HAP-1 (cell line): ENCODE measurements around the gene CAPN2.

Experiments
- DNase-seq, 2 experiments: peaks; one replicate each; pipeline ENCODE4 v3.0.0-alpha.2; 2016 to 2020; ENCODE audit warnings: low spot score in 2 of 2
- H3K27me3 ChIP-seq: fragments of 250-450 bp; sonication (Bioruptor Pico); 2 replicates; pipeline ENCODE4 v1.5.1; 2020; ENCODE audit warnings: low read depth, mild to moderate bottlenecking, moderate library complexity
- H3K36me3 ChIP-seq: fragments of 250-450 bp; sonication (Bioruptor Pico); replicated peaks from 2 replicates; pipeline ENCODE4 v1.5.1; 2020; ENCODE audit warnings: mild to moderate bottlenecking
- H3K4me1 ChIP-seq: fragments of 250-450 bp; sonication (Bioruptor Pico); 2 replicates; pipeline ENCODE4 v1.5.1; 2020; ENCODE audit warnings: mild to moderate bottlenecking
- H3K4me3 ChIP-seq: fragments of 250-450 bp; sonication (Bioruptor Pico); 2 replicates; pipeline ENCODE4 v1.5.1; 2020; ENCODE audit warnings: mild to moderate bottlenecking, moderate library complexity
- H3K9me3 ChIP-seq: fragments of 250-450 bp; sonication (Bioruptor Pico); 2 replicates; pipeline ENCODE4 v1.5.1; 2020; ENCODE audit warnings: mild to moderate bottlenecking, moderate library complexity
- in situ Hi-C: fragments of 300-500 bp; cut with MboI; formaldehyde crosslinking; loops from 3 replicates; pipeline ENCODE4 v1.14.3; 2020; ENCODE audit warnings: low sequenced_read_pairs, inconsistent platforms, mixed read lengths

The CAPN2 gene

DNA sequence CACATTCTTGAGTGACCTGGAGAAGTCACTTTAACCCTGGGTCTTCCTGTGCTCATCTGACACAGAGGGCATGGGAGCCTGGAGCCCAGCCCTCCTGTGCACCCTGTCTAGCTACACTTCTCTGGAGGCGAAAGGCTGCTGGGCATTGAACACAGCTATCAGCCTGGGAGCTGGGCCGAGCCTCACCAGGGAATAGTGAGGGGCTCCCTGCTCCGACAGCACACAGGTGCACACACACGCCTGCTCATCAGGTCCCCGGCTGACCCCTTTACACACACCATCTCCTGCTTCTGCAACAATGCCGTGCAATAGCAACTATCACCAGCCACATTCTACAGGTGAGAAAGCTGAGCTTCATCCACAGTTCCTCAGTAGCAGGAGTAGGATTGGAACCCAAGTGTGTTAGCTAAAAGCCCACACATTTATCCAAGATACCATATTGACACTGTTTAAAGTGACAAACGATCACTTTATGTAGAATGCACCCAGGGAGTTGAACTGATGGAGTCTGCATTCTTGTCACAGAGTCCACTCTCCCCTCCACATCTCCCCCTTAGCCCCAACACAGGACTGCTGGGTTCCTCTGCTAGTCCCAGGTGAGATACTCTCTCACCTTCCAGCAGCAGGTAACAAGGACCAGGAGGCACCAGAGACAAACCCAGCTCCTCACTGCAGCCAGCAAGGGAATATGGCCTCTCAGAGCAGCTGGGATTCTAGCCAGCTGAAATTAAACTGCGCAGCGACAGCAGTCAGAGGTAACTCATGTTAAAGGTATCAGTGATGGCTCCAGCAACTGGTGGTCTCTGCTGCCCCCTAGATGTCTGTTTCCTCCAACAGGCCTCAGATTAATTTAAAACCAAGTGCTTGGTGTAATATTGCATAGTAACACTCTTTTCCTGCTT, 28.5 kb upstream of the CAPN2 start:
- Histone ChIP-seq H3K36me3 (no peaks in the 10 kb centered on the region), H3K4me1 (no peaks in the 10 kb centered on the region), H3K27me3 (no peaks in the 10 kb centered on the region; the same call in 1 of the 2 replicates), H3K9me3 (no peaks in the 10 kb centered on the region), H3K4me3 (no peak overlapping the region)
- in situ Hi-C loops, result loop anchor here (10.0 kb wide), 1 partner anchor 549 kb away; no protein-coding TSS in a partner anchor
- DNase-seq, result peak; percentile 51 to 85

DNA sequence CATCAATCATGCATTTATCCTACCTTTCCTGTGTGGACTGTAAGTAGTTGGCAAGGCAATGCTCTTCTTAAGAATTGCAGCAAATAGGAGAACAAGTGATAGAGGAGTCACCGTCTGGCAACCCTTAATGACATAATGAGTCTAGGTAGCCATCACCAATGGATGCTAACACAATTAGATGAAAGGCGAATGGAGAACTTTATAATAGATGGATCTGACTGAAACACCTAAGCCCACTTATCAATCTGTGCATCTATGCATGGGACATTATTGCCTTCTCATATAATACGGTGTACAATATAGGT, 27.9 kb upstream of the CAPN2 start:
- H3K27me3 ChIP-seq, result no peaks in the 10 kb centered on the region; the same call in 1 of the 2 replicates
- no peaks in the 10 kb centered on the region for H3K9me3 ChIP-seq
- no peak for DNase-seq
- H3K4me1 ChIP-seq, result no peaks in the 10 kb centered on the region
- no peaks in the 10 kb centered on the region for H3K36me3 ChIP-seq
- in situ Hi-C loops, result loop anchor here (10.0 kb wide), 1 partner anchor 550 kb away; no protein-coding TSS in a partner anchor
- H3K4me3 ChIP-seq, result no peak overlapping the region

DNA sequence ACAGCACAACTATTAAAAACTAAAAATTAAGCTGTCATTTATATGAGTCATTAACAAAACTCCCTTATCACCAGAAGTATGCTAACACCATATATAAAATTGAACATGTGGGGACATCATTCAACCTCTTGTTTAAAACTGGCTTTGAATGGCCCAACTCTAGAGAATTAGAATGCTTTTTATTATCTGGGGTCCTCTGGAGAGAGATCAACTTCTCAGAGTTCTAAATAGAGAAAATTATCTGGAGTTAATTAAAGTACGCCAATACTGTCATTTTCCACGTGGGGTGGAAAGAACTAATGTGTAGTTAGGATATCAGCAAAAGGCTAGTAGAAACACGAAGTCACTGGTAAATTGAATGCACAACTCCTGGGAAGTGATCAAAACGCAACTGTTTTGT, 21.2 kb upstream of the CAPN2 start:
- DNase-seq, result no peak
- H3K36me3 ChIP-seq, result no peaks in the 10 kb centered on the region
- in situ Hi-C loops, result no loop called here
- H3K4me1 ChIP-seq, result peaks cover 7% of the 10 kb centered on the region
- H3K4me3 ChIP-seq, result no peak overlapping the region
- no peaks in the 10 kb centered on the region for H3K9me3 ChIP-seq
- H3K27me3 ChIP-seq, result no peaks in the 10 kb centered on the region; the same call in 1 of the 2 replicates

DNA sequence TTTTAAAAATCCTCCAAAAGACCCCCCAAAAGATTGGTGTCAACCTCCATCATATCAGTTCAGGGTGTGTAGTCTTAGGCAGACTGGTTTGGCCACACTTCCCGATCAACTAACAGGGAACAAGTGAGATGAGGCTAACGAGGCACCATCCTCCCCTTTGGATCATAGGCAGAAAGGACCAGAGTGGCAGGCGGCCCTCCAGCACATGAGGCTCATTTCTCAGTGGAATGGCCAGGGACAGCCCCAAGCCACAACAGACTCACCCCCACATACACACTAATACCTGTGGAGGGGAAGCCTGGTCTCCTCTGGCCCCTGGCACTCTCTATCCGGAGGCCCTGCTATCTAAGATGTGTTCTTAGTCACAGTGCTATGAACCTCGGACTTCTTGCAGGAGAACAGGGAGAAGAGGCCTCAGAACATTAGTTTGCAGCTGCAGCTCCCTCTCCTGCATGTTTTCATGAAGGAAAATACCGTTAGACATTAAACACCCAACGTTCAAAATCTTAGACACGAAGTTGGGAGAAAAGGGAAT, 17.3 kb upstream of the CAPN2 start:
- no peaks in the 10 kb centered on the region for H3K27me3 ChIP-seq
- no peaks in the 10 kb centered on the region for H3K9me3 ChIP-seq
- no peak for DNase-seq
- no peak overlapping the region for H3K4me3 ChIP-seq
- no peaks in the 10 kb centered on the region for H3K36me3 ChIP-seq
- H3K4me1 ChIP-seq, result peaks cover 10% of the 10 kb centered on the region
- in situ Hi-C loops, result no loop called here

DNA sequence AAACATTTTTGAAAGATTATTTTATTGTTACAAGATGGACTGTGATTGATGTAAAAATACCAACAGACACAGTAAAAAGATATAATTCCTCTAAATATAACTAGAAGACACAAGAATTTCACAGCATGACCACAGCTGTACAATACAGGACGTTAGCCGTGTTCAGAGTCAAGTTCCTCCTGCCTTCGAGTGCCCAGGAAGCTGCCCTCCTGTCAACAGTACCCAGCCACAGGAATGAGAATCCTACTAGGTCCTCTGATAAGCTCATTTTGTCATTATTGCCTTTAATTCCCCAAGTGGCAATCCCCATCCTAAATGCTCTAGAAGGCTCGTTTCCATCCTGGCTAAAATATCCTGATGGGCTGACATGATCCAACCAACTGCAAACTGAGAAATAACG, 16.4 kb upstream of the CAPN2 start:
- H3K4me3 ChIP-seq, result no peak overlapping the region
- in situ Hi-C loops, result no loop called here
- H3K27me3 ChIP-seq, result no peaks in the 10 kb centered on the region
- peaks cover 8% of the 10 kb centered on the region for H3K4me1 ChIP-seq
- DNase-seq, result no peak
- H3K36me3 ChIP-seq, result no peaks in the 10 kb centered on the region
- no peaks in the 10 kb centered on the region for H3K9me3 ChIP-seq

DNA sequence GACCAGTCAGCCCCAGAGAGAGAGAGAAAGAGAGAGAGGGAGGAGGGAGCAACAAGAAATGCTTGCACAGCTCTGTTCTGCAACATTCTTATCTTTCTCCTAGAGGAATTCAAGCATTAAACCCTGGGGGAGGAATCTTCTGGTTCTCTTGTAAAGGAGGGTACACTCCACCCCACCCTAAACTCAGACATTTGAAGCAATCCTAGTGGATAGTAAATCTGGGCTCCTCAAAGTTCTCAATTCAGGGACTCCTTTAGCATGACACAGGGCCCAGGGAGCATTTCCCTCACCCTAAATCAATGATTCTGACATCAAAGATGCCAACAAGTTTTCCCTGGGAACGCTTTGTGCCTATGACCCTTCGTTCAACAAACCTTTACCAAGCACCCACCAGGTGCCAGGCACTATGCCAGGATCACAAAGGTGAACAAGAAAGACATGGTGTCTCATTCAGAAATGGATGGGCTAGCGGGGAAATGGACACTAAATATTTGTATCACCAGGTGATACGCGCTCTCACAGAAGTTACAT, 11.9 kb upstream of the CAPN2 start:
- no peak for DNase-seq
- in situ Hi-C loops, result no loop called here
- no peak overlapping the region for H3K4me3 ChIP-seq
- H3K27me3 ChIP-seq, result no peaks in the 10 kb centered on the region
- H3K36me3 ChIP-seq, result no peaks in the 10 kb centered on the region
- no peaks in the 10 kb centered on the region for H3K9me3 ChIP-seq
- peaks cover 3% of the 10 kb centered on the region for H3K4me1 ChIP-seq

DNA sequence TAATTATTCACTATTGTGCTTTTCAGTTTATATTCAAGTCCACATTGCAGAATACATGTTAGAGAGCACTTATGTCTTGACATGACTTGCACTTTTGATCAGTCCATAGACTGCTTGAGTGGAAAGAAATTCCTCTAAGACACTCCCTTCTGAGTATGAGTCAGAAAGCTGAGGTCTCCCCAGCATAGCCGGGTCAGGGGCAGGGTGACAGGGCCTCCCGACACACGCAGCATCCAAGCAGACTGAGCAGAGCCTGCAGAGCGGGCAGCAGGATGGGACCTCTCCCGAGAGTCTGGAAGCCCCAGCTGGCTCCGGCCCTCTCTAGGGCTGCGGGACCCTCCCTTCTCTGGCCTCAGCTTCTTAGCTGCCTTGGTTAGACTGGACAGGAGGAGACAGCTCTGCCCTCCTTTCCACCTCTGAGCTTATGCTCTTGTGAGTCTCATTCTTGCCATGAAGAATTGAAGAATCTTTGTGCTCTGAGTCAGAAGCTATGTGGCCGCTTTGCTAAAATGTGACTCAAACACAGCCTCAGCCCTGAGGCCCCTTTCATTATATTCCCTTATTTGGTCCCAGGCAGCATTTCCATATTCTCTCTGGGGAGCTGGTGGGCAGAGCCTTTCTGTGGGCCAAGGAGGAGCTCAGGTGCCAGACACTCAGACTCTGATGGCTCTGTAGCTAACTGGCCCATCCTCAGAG, 11.2 kb upstream of the CAPN2 start:
- no peaks in the 10 kb centered on the region for H3K9me3 ChIP-seq
- no peaks in the 10 kb centered on the region for H3K36me3 ChIP-seq
- H3K4me3 ChIP-seq, result no peak overlapping the region
- H3K4me1 ChIP-seq, result peaks cover 3% of the 10 kb centered on the region
- in situ Hi-C loops, result no loop called here
- peak in 1 of 2 experiments; percentile 24 for DNase-seq
- H3K27me3 ChIP-seq, result no peaks in the 10 kb centered on the region

DNA sequence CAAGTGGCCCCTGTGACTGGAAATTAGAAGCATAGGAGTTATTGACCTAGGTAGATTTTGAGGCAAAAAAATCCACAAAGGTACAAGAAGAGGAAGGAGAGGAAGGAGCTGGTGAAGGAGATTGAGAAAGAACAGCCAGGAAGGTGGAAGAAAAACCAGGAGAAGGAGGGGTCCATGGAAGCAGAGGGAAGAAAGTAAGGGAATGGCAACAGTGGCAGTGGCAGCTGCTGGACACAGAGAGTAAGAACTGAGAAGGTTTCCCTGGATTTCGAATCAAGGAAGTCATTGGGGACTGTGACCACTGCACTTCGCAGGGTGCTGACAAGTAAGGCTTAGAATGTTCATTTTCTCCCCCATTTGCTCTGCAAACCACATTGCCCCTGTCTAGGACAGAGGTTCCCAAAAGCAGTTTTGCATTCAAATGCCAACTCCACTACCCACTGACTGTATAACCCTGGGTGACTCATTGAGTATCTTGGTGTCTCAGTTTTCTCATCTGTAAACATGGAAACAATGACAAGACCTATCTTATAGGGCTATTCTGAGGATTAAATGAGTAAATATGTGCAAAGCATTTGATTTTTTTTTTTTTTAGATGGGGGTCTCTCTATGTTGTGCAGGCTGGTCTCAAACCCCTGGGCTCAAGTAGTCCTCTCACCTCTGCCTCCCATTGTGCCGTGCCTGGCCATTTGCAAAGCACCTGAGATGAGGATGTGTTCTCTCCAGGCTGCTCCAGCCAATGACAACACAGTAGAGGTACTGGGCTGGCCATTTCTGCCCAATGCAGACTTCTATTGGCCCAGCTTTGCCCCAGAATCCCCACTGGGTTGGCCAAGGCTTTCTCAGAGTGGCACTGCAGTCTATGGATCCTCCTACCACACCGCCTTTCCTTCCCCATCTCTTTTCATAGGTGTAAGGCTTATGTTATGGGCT, 9.3 kb upstream of the CAPN2 start:
- H3K4me1 ChIP-seq, result peaks cover 7% of the 10 kb centered on the region
- no peaks in the 10 kb centered on the region for H3K9me3 ChIP-seq
- H3K4me3 ChIP-seq, result no peak overlapping the region
- in situ Hi-C loops, result no loop called here
- H3K27me3 ChIP-seq, result no peaks in the 10 kb centered on the region
- H3K36me3 ChIP-seq, result no peaks in the 10 kb centered on the region
- DNase-seq, result no peak

DNA sequence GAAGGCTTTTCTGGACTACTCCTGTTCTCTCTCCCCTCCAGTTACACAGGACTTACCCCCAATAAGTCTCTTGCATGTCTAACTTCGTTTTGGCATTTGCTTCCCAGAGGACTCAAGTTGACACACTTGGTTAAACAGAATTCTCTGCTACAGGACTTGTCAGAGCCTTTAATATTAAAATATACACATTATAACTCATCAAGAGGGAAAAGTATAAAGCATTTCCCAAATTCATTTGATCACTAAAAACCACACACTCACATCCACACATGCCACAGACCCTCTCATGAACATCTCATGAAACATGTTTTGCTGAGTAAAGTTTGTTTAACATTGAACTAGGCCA, 8.7 kb upstream of the CAPN2 start:
- no peak for DNase-seq
- no peaks in the 10 kb centered on the region for H3K27me3 ChIP-seq
- H3K9me3 ChIP-seq, result no peaks in the 10 kb centered on the region
- H3K4me1 ChIP-seq, result peaks cover 4% of the 10 kb centered on the region
- in situ Hi-C loops, result no loop called here
- no peak overlapping the region for H3K4me3 ChIP-seq
- no peaks in the 10 kb centered on the region for H3K36me3 ChIP-seq

DNA sequence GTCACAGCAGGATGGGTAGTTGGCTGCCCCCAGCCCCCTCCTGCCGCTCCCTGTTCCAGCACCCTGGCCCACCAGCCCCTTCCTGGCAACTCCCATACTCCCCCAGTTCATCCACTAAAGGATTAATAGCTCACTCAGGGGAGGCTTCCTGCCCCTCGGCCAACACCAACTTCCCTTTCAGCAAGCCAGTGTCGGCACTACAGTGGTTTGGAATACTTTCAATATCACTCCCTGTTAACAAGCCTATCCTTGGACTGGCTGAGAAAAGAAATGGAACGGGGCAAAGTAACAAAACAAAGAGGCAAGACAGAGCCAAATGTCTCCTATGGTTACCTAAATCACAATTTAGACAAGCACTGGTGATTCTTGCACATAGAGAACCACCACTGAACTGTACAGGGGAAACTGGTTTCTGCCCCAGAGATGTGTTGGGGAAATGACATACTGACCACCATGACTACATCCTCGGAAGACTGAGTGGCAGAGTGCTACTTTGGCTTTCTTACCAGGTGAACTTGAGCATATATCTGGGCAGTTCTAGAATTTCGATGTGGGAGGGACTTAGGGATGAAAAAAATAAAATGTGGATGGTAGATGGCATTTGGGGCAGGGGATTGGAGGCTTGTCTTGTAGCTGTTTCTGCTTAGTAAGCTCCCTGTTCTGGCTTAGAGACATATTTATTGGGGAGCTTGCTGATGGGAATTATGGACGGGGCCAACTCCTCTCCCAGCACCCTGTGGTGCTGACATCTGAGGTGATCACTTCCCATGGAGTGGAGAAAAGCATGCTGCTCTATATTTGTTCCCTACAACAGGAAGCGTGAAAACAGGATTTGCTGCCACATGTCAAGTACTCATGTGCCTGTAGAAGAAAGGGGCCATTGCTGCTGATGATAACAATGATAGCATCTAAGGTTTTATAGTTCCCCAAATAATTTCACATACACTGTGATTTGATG, 7.1 kb upstream of the CAPN2 start:
- H3K4me3 ChIP-seq, result no peak overlapping the region
- no peak for DNase-seq
- no peaks in the 10 kb centered on the region for H3K9me3 ChIP-seq
- peaks cover 4% of the 10 kb centered on the region for H3K4me1 ChIP-seq
- H3K36me3 ChIP-seq, result no peaks in the 10 kb centered on the region
- H3K27me3 ChIP-seq, result no peaks in the 10 kb centered on the region
- in situ Hi-C loops, result no loop called here

DNA sequence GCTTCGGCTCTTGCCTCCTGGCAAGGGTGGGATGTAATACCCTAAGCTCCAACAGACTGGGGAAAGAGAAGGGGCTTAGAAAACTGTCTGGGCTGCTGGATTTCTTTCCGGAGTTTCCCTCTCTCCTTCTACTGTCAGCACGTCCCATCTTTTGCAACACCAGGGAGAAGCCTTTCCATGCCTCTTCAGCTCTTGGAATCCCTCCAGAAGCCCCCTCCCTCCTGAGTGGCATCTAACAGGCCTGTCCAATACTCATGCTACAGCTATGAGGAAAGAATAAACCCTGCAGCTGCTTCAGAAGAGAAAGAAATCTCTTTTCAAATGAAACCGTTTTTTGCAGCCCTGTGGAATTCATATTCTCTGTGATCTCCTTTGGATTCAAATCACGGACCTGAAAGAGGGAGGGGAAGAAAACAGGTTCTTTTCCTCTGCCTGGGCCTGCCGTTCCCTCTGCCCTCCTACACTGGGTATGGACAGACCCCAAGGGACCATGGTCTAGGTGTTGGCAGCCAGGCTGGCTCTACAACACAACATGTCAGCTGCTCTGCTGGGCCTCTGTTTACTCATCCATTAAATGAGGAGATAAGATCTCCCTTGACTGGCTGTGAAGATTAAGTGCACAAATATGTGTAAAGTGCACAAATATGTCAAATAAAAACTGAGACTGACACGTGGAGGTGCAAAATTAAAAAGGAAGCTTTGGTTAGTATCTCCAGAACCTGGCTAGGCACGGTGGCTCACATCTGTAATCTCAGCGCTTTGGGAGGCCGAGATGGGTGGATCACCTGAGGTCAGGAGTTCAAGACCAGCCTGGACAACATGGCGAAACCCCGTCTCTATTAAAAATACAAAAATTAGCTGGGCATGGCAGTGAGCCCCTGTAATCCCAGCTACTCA, 6.0 kb upstream of the CAPN2 start:
- in situ Hi-C loops, result no loop called here
- Histone ChIP-seq H3K4me1 (peaks cover 4% of the 10 kb centered on the region; the same call in 1 of the 2 replicates), H3K36me3 (no peaks in the 10 kb centered on the region), H3K27me3 (no peaks in the 10 kb centered on the region), H3K9me3 (no peaks in the 10 kb centered on the region), H3K4me3 (no peak overlapping the region)
- peak in 1 of 2 experiments; percentile 38 for DNase-seq
